HCT116 (cell line): ENCODE results near the gene FAP.

Source experiments
- POLR2A ChIP-seq: IDR thresholded peaks from 2 replicates; pipeline ENCODE4 v1.7.0; 2011; ENCODE audit warnings: borderline replicate concordance; ENCODE audit not compliant: insufficient read depth, insufficient read length; ENCODE audit errors: extremely low read depth
- POLR2AphosphoS5 ChIP-seq: IDR thresholded peaks from 2 replicates; pipeline ENCODE4 v1.6.1; 2011; ENCODE audit warnings: mild to moderate bottlenecking, low read depth, low read length, moderate library complexity
- YY1 ChIP-seq: IDR thresholded peaks from 2 replicates; pipeline ENCODE4 v1.6.1; 2011; ENCODE audit warnings: low read length, low read depth, moderate library complexity, mild to moderate bottlenecking; ENCODE audit not compliant: insufficient replicate concordance; ENCODE audit errors: extremely low read depth
- TF ChIP-seq, protein P1 (sequence below), 3 experiments: fragments of 200-600 bp in 1 of 3; sonication (generic) in 1 of 3; IDR thresholded peaks in 2 of 3; conservative IDR thresholded peaks in 1 of 3; 2 replicates each; pipeline ENCODE4 v1.5.1; 2012 to 2017; ENCODE audit warnings: low read depth in 2 of 3, low read length in 2 of 3, antibody characterized with exemption in 1 of 3, borderline replicate concordance in 1 of 3, control low read depth in 1 of 3, mild to moderate bottlenecking in 1 of 3, mixed read lengths in 1 of 3, mixed run types in 1 of 3, moderate library complexity in 1 of 3; ENCODE audit not compliant: insufficient read depth in 1 of 3
- TF ChIP-seq, protein P2 (sequence below): IDR thresholded peaks from 2 replicates; pipeline ENCODE4 v1.6.1; 2012

- no peak for TF ChIP-seq YY1
- TF ChIP-seq, protein P1, sequence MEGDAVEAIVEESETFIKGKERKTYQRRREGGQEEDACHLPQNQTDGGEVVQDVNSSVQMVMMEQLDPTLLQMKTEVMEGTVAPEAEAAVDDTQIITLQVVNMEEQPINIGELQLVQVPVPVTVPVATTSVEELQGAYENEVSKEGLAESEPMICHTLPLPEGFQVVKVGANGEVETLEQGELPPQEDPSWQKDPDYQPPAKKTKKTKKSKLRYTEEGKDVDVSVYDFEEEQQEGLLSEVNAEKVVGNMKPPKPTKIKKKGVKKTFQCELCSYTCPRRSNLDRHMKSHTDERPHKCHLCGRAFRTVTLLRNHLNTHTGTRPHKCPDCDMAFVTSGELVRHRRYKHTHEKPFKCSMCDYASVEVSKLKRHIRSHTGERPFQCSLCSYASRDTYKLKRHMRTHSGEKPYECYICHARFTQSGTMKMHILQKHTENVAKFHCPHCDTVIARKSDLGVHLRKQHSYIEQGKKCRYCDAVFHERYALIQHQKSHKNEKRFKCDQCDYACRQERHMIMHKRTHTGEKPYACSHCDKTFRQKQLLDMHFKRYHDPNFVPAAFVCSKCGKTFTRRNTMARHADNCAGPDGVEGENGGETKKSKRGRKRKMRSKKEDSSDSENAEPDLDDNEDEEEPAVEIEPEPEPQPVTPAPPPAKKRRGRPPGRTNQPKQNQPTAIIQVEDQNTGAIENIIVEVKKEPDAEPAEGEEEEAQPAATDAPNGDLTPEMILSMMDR (IDR thresholded peaks at IDR 0.05 in 2 of 3, conservative IDR thresholded peaks at IDR 0.05 in 1 of 3; ENCODE audit: borderline replicate concordance in 1 of 3, insufficient read depth in 1 of 3, low read depth in 2 of 3, low read length in 2 of 3): no peak
- TF ChIP-seq POLR2AphosphoS5: no peak
- TF ChIP-seq POLR2A: no peak
- TF ChIP-seq, protein P2, sequence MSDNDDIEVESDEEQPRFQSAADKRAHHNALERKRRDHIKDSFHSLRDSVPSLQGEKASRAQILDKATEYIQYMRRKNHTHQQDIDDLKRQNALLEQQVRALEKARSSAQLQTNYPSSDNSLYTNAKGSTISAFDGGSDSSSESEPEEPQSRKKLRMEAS: no peak
Measured at GRCh38 chr2:162282765-162283425, 39.6 kb upstream of the FAP start.
